ENCODE measurements around the gene CDH4.

CDH4 gene

GRCh38 chr20:61897401-61898295, 645.6 kb downstream of the CDH4 start:
- H3K9me3 Mint-ChIP-seq, result no peaks in the 10 kb centered on the region
- H3K27ac Mint-ChIP-seq (ENCODE audit: low read depth), result no peak overlapping the region
- ATAC-seq (replicated peaks; ENCODE audit: extremely low read depth, poor library complexity, severe bottlenecking), result no peak
- DNase-seq (ENCODE audit: low spot score in 2 of 2), result no peak
- H3K4me1 Mint-ChIP-seq, result no peaks in the 10 kb centered on the region
- no peaks in the 10 kb centered on the region for H3K36me3 Mint-ChIP-seq (ENCODE audit: insufficient read depth)
- peaks cover 17% of the 10 kb centered on the region for H3K27me3 Mint-ChIP-seq
- no peak overlapping the region for H3K4me3 Mint-ChIP-seq

- no peaks in the 10 kb centered on the region for H3K36me3 Mint-ChIP-seq (ENCODE audit: insufficient read depth)
- DNase-seq (ENCODE audit: low spot score in 2 of 2), result no peak
- H3K27me3 Mint-ChIP-seq, result peaks cover 17% of the 10 kb centered on the region
- H3K4me3 Mint-ChIP-seq, result no peak overlapping the region
- ATAC-seq (replicated peaks; ENCODE audit: extremely low read depth, poor library complexity, severe bottlenecking), result no peak
- H3K27ac Mint-ChIP-seq (ENCODE audit: low read depth), result no peak overlapping the region
- no peaks in the 10 kb centered on the region for H3K4me1 Mint-ChIP-seq
- H3K9me3 Mint-ChIP-seq, result no peaks in the 10 kb centered on the region
These were observed 646.3 kb downstream of the CDH4 start for GRCh38 chr20:61898405-61898804.

- DNase-seq (ENCODE audit: low spot score in 2 of 2) (no peak), ATAC-seq (replicated peaks; ENCODE audit: extremely low read depth, poor library complexity, severe bottlenecking) (no peak)
- H3K27me3 Mint-ChIP-seq, result peaks cover 17% of the 10 kb centered on the region
- H3K9me3 Mint-ChIP-seq, result no peaks in the 10 kb centered on the region
- H3K4me1 Mint-ChIP-seq, result no peaks in the 10 kb centered on the region
- H3K27ac Mint-ChIP-seq (ENCODE audit: low read depth), result no peak overlapping the region
- no peak overlapping the region for H3K4me3 Mint-ChIP-seq
- no peaks in the 10 kb centered on the region for H3K36me3 Mint-ChIP-seq (ENCODE audit: insufficient read depth)
These were observed 648.2 kb downstream of the CDH4 start for GRCh38 chr20:61900011-61900944.

GRCh38 chr20:61900945-61901293, 648.9 kb downstream of the CDH4 start:
- Mint-ChIP-seq H3K4me3 (no peak overlapping the region), H3K36me3 (ENCODE audit: insufficient read depth) (no peaks in the 10 kb centered on the region), H3K9me3 (no peaks in the 10 kb centered on the region), H3K4me1 (no peaks in the 10 kb centered on the region), H3K27me3 (peaks cover 17% of the 10 kb centered on the region), H3K27ac (ENCODE audit: low read depth) (no peak overlapping the region)
- DNase-seq (ENCODE audit: low spot score in 2 of 2) (no peak), ATAC-seq (replicated peaks; ENCODE audit: extremely low read depth, poor library complexity, severe bottlenecking) (no peak)

GRCh38 chr20:61901392-61902220, 649.5 kb downstream of the CDH4 start:
- Mint-ChIP-seq H3K36me3 (ENCODE audit: insufficient read depth) (no peaks in the 10 kb centered on the region), H3K27me3 (peaks cover 17% of the 10 kb centered on the region), H3K27ac (ENCODE audit: low read depth) (no peak overlapping the region), H3K9me3 (no peaks in the 10 kb centered on the region), H3K4me3 (no peak overlapping the region), H3K4me1 (no peaks in the 10 kb centered on the region)
- DNase-seq (ENCODE audit: low spot score in 2 of 2), result no peak
- no peak for ATAC-seq (replicated peaks; ENCODE audit: extremely low read depth, poor library complexity, severe bottlenecking)

GRCh38 chr20:61902221-61902869, 650.3 kb downstream of the CDH4 start:
- ATAC-seq (replicated peaks; ENCODE audit: extremely low read depth, poor library complexity, severe bottlenecking), result no peak
- no peaks in the 10 kb centered on the region for H3K4me1 Mint-ChIP-seq

GRCh38 chr20:61903575-61904340, 651.7 kb downstream of the CDH4 start:
- DNase-seq (ENCODE audit: low spot score in 2 of 2) (no peak), ATAC-seq (replicated peaks; ENCODE audit: extremely low read depth, poor library complexity, severe bottlenecking) (no peak)
- Mint-ChIP-seq H3K9me3 (no peaks in the 10 kb centered on the region), H3K36me3 (ENCODE audit: insufficient read depth) (no peaks in the 10 kb centered on the region), H3K27ac (ENCODE audit: low read depth) (no peak overlapping the region), H3K4me1 (no peaks in the 10 kb centered on the region), H3K4me3 (no peak overlapping the region), H3K27me3 (peaks cover 8% of the 10 kb centered on the region)

More at GRCh38 chr20:61902221-61902869, 650.3 kb downstream of the CDH4 start:
- DNase-seq (ENCODE audit: low spot score in 2 of 2), result no peak
- Mint-ChIP-seq H3K36me3 (ENCODE audit: insufficient read depth) (no peaks in the 10 kb centered on the region), H3K4me3 (no peak overlapping the region), H3K9me3 (no peaks in the 10 kb centered on the region), H3K27ac (ENCODE audit: low read depth) (no peak overlapping the region), H3K27me3 (peaks cover 17% of the 10 kb centered on the region)

- no peak overlapping the region for H3K4me3 Mint-ChIP-seq
- H3K36me3 Mint-ChIP-seq (ENCODE audit: insufficient read depth), result no peaks in the 10 kb centered on the region
- no peaks in the 10 kb centered on the region for H3K4me1 Mint-ChIP-seq
- H3K27me3 Mint-ChIP-seq, result peaks cover 8% of the 10 kb centered on the region
- H3K9me3 Mint-ChIP-seq, result no peaks in the 10 kb centered on the region
- no peak overlapping the region for H3K27ac Mint-ChIP-seq (ENCODE audit: low read depth)
- DNase-seq (ENCODE audit: low spot score in 2 of 2) (no peak), ATAC-seq (replicated peaks; ENCODE audit: extremely low read depth, poor library complexity, severe bottlenecking) (no peak)
These were observed 652.4 kb downstream of the CDH4 start for GRCh38 chr20:61904456-61904855.

GRCh38 chr20:61905781-61906523, 653.9 kb downstream of the CDH4 start:
- H3K27ac Mint-ChIP-seq (ENCODE audit: low read depth), result no peak overlapping the region
- no peak for ATAC-seq (replicated peaks; ENCODE audit: extremely low read depth, poor library complexity, severe bottlenecking)
- no peak for DNase-seq (ENCODE audit: low spot score in 2 of 2)
- H3K27me3 Mint-ChIP-seq, result peaks cover 13% of the 10 kb centered on the region
- no peaks in the 10 kb centered on the region for H3K36me3 Mint-ChIP-seq (ENCODE audit: insufficient read depth)
- no peaks in the 10 kb centered on the region for H3K4me1 Mint-ChIP-seq
- H3K4me3 Mint-ChIP-seq, result no peak overlapping the region
- no peaks in the 10 kb centered on the region for H3K9me3 Mint-ChIP-seq

- no peaks in the 10 kb centered on the region for H3K4me1 Mint-ChIP-seq
- no peaks in the 10 kb centered on the region for H3K36me3 Mint-ChIP-seq (ENCODE audit: insufficient read depth)
- no peak for DNase-seq (ENCODE audit: low spot score in 2 of 2)
- no peak overlapping the region for H3K27ac Mint-ChIP-seq (ENCODE audit: low read depth)
- no peaks in the 10 kb centered on the region for H3K9me3 Mint-ChIP-seq
- no peak for ATAC-seq (replicated peaks; ENCODE audit: extremely low read depth, poor library complexity, severe bottlenecking)
- no peak overlapping the region for H3K4me3 Mint-ChIP-seq
- peaks cover 12% of the 10 kb centered on the region for H3K27me3 Mint-ChIP-seq
These were observed 655.2 kb downstream of the CDH4 start for GRCh38 chr20:61907081-61907891.

Data from central memory CD8-positive, alpha-beta T cell (primary cell).